Raji (cell line): ENCODE results near the gene TMEM72.

Experiments
- POLR2A ChIP-seq: IDR thresholded peaks from 2 replicates; pipeline ENCODE4 v1.6.1; 2011; ENCODE audit warnings: low read depth, low read length, control low read depth; ENCODE audit not compliant: insufficient read depth

The TMEM72 gene

DNA sequence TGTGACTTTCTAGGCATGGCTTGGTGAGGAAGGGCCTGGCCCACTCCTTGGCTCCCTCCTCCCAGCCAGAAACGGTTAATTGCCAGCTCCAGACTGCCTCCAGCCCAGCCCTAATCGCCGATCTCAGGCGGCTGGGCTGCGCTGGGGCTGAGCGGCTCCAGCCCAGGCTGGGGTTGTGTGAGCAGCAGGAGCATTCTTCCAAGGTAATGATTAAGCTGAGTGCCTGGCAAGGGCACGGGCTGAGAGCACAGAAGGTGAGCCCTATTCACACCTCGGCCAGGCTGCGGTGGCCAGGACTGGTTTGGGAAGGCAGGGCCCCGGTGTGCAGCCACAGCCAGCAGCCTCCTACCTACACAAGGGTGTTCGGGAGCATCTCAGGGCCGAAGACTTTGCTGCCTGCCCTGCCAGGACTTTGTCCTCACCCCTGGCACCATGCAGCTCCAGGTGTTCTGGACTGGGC lies at the start of gene TMEM72:
TMEM72 (plus strand) TSS at position 257 of the 460 bp plus-strand sequence; CDS start at position 433, 176 bp downstream.
- no peak for TF ChIP-seq POLR2A

DNA sequence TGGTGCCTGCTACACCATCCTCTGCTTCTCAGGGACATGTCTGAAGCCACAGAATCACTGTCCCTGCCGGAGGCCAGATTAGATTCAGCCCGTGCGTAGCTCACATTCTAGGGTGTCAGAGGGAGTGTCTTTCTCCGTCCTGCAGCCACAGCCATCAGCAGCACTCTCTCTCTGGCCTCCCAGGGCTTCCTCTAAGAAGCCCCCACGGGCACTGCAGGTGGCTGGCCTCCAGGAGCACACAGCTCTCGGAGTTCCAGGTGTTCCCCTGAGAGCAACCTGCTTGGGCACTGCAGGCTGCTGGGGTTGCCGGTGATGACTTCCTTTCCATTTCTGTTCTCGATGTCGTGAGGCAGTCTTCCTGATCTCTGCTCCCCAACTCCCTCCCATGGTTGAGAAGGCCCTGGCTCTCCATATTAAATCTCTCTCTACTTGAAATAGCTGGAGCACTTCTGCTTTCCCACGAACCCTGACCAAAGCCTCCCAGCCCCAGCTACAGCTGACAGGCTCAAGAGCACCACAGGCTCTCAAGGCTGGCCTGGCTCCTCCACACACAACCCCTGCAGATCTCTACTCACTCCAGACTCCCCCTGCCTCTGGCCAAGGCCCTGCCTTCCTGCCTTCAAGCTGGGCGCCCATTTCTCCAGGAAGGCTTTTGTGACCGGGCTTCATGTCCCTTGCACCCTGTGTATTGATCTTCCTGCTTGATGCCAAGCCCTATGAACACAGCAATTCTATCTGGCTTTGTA lies 49.0 kb upstream of the TMEM72 start:
- TF ChIP-seq POLR2A = no peak

DNA sequence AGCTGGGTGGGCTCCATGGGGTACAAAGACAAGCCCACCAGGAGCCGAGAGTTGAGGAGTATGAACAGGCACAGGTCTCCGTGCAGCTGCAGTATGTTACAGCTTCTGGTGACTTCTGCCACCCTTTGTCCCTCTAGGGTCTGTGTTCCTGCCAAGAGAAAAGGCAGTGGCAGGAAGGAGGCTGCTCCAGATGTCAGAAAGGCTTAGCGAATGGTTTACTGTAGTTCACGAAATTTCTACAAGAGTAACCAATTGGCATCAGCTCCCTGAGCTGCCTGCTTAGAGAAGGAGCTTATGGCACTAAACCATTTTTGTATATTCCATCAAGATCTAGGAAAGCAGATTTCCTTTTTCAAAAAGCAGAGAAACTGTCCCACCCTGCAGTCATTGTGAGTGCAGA lies 48.2 kb upstream of the TMEM72 start:
- no peak for TF ChIP-seq POLR2A

DNA sequence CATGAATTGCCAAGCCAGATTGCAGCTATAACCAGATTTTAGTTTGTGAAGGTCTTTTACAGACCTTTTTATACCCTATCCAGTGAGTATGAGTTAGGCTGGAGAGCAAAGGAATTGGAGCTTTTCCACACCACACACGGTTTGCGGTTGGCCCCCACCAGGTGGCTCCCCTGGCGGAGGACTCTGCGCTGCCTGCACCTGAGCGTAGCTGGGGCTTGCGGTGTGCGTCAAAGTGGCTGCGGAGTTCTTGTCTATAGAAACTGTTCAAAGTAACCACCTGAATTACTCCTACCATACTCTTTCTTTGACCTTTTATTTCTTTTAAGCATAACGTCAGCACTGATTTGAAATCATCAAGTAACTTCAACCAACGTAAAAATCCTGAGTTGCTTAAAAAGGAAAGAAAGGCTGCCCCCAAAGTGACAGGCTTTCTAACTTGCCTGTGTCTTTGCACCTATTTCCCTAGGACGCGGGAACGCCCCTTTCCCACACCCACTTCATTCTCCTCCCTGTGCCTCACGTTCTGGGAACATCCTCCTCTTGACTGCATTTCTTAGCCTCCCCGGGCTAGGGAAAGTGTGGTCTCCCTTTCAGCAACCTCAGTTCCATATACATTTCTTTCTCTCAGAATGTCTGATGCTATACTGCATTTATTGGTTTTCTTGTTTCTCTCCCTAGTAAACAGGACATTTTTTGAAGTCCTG lies 47.6 kb upstream of the TMEM72 start:
- no peak for TF ChIP-seq POLR2A

DNA sequence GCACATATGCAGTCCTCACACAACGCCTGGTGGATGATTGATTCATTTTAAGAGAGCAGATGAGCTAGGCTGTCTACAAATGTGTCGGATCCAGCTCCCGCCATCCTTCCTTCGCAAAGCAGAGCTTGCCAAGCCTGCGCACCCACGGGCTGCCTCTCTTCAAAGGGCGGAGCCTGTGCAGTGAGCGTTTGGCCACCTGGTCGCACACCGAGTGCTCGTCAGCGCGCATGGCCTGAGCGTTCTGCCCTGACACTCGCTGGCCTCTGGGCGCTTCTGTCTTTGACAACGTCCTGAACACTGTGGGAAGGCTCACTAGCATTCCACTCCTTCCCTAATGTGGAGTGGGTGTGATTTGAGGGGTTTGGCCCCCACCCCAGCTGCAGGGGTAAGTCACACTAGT lies 47.1 kb upstream of the TMEM72 start:
- TF ChIP-seq POLR2A = no peak

DNA sequence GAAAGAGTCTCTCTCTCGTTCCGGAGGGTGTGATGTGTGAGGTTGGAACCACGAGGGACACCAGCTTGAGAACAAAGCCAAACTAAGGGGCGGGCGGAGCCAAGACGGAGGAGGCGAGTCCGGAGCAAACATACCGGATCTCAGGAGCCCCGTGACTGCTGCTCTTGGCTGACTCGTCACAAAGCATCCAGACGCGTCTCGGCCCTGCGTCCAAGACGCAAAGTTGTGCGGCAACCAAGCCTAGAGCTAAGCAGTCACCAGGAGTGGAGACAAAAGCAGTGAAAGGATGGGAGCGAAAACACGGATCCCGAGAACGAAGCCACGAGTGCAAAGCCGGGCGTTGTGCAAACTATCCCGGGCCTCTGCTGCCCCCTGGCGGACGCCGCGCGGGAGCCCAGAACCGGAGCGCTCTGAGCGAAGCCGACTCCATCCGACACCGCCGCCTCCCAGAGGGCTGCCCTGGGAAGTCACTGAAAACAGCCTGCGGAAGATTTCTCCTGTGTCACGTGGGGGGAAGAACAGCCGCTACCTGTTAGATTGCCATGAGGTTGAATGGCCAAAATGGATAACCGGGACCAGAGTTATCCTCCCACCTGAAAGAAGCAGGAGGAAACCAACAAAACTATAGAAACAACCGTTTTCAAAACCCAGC lies 46.4 kb upstream of the TMEM72 start:
- no peak for TF ChIP-seq POLR2A

DNA sequence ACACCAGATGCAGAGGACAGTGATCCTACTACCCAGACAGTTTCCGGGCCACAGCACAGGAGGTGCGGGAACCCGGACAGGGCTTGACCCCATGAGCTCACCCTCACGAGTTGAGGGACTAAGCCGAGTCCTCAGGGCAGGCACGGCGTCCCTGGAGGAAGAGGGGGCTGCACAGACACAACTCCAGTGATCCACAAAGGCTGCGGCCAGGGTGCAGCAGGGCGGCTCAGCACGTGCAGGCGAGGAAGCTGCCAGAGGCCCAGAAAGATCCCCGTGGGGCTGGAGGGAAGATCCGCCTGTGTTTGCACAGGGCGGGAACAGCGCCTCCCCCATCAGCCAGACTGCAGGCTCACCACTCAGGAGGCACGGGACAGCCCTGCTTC lies 45.9 kb upstream of the TMEM72 start:
- TF ChIP-seq POLR2A = no peak

DNA sequence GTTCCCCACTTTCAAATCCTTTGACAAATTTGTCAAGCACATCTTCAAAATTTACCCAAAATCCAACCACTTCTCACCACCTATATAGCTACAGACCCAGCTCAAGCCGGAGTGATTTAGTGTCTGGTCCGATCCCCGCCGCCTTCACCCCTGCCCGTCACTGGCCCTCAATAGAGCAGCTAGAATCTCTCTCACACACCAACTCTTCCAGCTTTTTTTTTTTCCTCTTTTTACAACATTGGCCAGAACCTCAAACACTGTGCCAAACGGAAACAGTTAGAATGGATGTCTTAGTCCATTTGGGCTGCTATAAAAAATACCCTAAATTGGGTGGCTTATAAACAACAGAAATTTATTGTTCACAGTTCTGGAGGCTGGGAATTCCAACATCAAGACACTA lies 41.1 kb upstream of the TMEM72 start:
- TF ChIP-seq POLR2A = no peak

DNA sequence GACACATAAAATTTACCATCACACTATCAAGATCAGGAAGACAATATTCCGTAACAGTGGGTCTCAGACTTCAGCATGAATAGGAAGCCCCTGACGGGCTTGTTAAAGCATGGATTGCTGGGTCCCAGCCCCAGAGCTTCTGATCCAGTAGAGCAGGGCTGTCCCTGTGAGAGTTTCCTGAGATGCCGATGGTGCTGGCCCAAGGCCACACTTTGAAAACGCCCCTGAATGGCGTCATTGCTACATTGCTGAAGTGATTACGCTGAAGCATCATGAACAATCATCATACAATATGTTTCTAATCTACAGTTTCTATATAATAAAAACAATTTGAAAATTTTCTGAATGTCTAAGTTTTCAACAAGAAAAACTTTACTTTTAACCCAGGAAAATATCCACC lies 38.0 kb upstream of the TMEM72 start:
- no peak for TF ChIP-seq POLR2A

DNA sequence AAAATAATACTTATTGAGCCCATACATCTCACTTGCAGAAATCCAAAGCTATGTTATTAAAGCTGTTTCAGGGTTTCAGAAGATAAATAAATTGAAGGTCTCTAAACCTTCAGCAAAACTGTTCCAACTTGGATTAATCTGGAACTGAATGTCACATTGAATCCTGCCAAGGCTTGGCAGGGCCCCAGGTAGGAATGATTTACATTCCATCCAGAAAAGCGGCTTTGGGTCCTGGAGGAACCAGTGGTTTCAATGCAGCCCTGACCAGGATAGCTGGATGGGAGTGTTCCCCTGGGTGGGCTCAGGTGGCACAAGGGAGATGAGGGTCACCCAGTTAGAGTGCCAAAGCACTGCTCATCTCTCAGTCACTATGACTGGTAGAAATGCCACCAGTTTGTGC lies 37.0 kb upstream of the TMEM72 start:
- no peak for TF ChIP-seq POLR2A

DNA sequence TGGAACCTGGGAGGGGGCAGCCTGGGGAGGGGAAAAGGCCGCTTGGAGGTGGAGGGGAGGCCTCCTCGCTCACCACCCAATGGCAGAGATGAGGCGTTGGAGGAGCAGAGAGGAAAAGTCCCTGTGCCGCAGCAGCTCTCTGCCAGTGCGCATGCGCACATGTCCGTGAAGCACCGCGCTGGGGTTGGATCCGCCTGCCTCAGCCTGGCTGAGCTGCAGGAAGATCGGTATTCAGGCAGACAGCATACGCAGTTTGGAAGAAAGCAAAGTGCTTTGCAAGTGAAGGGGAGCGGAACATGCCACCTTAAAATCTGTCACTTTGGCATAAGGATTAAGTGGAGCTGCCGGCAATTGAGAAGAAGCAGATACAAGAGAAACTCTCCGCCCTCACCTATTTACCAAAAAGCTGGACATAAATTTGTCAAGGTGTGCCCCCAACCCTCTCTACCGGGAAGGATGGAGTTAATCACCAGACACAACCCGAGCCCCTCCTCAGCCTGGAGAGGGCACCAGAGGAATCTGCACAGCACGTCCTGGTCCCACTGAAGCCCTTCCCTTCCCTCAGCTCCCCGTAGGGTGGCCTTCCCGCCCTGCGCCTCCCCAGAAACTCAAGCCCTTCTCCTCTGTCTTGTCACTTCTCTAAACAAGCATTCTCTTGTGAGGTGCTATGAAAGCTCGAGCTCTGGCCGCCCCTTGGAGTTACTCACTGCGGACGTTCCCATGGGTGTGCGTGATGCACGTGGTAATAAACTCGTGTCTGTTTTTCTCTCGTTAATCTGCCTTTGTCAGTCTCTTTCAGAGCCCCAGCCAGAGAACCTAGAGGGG lies 32.2 kb upstream of the TMEM72 start:
- no peak for TF ChIP-seq POLR2A

DNA sequence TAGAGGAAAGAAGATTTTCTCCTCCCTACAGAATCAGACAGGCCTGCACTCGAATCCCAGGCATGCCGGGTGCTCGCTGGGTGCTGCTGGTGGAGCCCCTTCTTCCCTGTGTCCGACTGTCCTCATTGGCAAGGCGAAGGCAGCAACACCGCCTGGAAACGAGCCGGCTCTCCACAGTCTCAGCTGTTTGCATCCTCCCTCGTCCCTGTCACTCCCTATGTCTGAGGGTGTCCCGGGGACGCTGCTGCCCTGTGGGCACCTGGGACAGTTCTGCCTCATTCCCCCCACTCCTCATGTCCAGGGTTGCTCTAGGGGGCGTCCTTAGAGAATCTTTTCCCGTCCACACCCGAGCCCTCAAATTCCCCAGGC lies 31.6 kb upstream of the TMEM72 start:
- no peak for TF ChIP-seq POLR2A

DNA sequence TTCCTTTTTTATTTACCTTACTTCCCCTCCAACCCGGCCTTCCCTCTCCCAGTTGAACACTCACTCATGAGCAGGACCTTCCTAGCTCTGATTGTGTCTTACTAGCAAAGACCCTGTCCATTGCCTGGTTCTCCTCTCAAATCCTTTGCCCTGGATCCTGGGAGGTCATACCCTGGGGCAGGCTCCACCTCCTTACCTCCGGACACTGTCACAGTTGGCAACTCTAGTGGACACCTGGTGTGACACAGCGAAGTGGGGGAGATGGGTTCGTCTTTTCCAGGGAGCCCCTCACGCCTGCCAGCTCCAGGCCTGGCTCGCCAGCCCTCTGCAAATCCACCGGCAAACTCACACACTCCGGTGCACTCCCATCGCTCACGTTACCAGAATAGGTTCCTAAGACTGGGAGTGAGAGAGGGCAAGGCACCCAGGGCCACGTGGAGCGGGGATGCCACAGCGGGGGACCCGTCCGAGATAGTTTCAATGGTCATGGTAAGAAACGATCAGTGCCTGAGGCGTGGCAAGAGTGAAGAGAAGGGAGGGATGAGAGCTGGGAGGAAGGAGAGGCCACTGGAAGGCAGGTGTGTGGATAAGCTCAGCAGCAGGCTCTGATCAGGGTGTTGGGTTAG lies 30.9 kb upstream of the TMEM72 start:
- no peak for TF ChIP-seq POLR2A

DNA sequence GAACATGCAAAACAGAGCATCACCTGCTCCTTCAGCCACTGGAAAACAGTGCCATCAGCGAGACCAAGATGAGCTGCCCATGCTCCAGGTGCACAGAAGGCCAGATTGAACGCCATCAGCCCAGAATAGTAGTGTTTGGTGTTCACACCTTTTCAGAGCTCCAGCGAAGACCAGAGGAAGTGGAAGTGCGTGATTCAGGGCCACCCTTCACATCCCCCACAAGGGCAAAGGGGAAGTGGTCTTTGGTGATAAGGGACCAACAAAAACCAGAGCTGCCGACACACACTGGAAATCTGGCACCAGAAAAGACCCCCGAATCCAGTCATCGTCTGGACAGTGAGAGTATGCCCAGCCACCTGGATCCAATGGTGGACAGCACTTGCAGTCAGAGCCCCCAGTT lies 29.5 kb upstream of the TMEM72 start:
- TF ChIP-seq POLR2A = no peak

DNA sequence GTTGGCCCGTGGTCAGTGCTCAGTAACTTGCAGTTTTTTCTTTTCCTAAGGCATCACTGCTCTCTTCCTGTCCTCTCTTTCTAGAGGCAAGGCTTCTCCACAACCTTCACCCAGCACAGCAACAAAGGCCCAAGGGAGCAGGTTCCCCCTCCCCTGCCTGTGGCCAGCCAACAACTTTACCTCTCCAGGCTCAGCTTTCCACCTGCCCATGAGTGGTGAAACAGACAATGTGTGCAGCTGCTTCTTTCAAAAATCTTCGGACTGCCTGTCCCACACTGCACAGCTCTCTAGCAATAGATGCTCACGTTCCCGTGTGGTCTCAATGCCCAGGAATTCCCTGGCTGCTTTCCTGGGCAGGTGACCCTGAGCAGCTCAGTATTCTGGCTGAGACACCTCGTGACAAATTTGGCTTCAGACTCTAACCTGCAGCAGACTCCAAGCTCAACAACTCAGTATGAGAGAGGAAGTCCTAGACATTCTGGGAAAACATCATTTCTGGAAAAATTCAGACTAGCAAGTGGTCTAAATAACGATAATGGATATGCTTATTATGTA lies 28.9 kb upstream of the TMEM72 start:
- no peak for TF ChIP-seq POLR2A
